H9 (cell line): ENCODE measurements around the gene VASP. TPM values are rescaled to one million over a fixed set of nuclear protein-coding genes. Genes with fewer than 3 reads are reported as not detected.

Experiments
- DNase-seq: peaks from one replicate; pipeline ENCODE4 v3.0.0-alpha.2; 2017
- H2AFZ ChIP-seq: one replicate; pipeline ENCODE4 v1.6.1; 2013; ENCODE audit warnings: mild to moderate bottlenecking, low read length, control low read depth, moderate library complexity
- H2AK5ac ChIP-seq: 2 replicates; pipeline ENCODE4 v1.6.1; 2013; ENCODE audit warnings: low read length, control low read depth, mixed read lengths; ENCODE audit not compliant: insufficient read length
- H2BK120ac ChIP-seq: one replicate; pipeline ENCODE4 v1.6.1; 2013; ENCODE audit warnings: low read depth, mild to moderate bottlenecking, low read length, control low read depth, inconsistent platforms; ENCODE audit not compliant: poor library complexity, severe bottlenecking
- H2BK12ac ChIP-seq: 2 replicates; pipeline ENCODE4 v1.6.1; 2013; ENCODE audit warnings: low read length, control low read depth, mixed read lengths, low read depth; ENCODE audit not compliant: insufficient read length
- H2BK15ac ChIP-seq: 2 replicates; pipeline ENCODE4 v1.6.1; 2013; ENCODE audit warnings: low read depth, low read length, control low read depth
- H2BK20ac ChIP-seq: one replicate; pipeline ENCODE4 v1.6.1; 2013; ENCODE audit warnings: low read depth, mild to moderate bottlenecking, low read length, control low read depth, inconsistent platforms; ENCODE audit not compliant: poor library complexity, severe bottlenecking
- H2BK5ac ChIP-seq: 2 replicates; pipeline ENCODE4 v1.6.1; 2013; ENCODE audit warnings: low read length, control low read depth, mixed read lengths; ENCODE audit not compliant: insufficient read length
- H3K14ac ChIP-seq: 2 replicates; pipeline ENCODE4 v1.6.1; 2013; ENCODE audit warnings: low read length, control low read depth; ENCODE audit not compliant: insufficient read depth
- H3K18ac ChIP-seq: 2 replicates; pipeline ENCODE4 v1.6.1; 2013; ENCODE audit warnings: low read depth, mild to moderate bottlenecking, mixed read lengths, low read length, control low read depth; ENCODE audit not compliant: insufficient read length
- H3K23ac ChIP-seq: 2 replicates; pipeline ENCODE4 v1.6.1; 2013; ENCODE audit warnings: low read length, control low read depth, mixed read lengths, low read depth; ENCODE audit not compliant: insufficient read length
- H3K23me2 ChIP-seq: 2 replicates; pipeline ENCODE4 v1.6.1; 2013; ENCODE audit warnings: low read depth, mild to moderate bottlenecking, mixed read lengths, low read length, control low read depth; ENCODE audit not compliant: insufficient read length, poor library complexity, severe bottlenecking
- H3K27ac ChIP-seq: 2 replicates; pipeline ENCODE4 v1.5.1; 2013; ENCODE audit warnings: low read length, control low read depth, mixed read lengths, low read depth; ENCODE audit not compliant: insufficient read length
- H3K27me3 ChIP-seq: 2 replicates; pipeline ENCODE4 v1.6.1; 2013; ENCODE audit warnings: low read length, control low read depth, inconsistent platforms; ENCODE audit not compliant: insufficient read depth
- H3K4ac ChIP-seq: 2 replicates; pipeline ENCODE4 v1.6.1; 2013; ENCODE audit warnings: low read depth, mild to moderate bottlenecking, control low read depth, inconsistent platforms, low read length, moderate library complexity
- H3K4me1 ChIP-seq: 2 replicates; pipeline ENCODE4 v1.6.1; 2013; ENCODE audit warnings: low read length, control low read depth, inconsistent platforms; ENCODE audit not compliant: insufficient read depth
- H3K4me2 ChIP-seq: 2 replicates; pipeline ENCODE4 v1.6.1; 2013; ENCODE audit warnings: low read length, control low read depth, mixed read lengths; ENCODE audit not compliant: insufficient read length, insufficient read depth
- H3K56ac ChIP-seq: 2 replicates; pipeline ENCODE4 v1.6.1; 2013; ENCODE audit warnings: low read depth, mild to moderate bottlenecking, mixed read lengths, low read length, control low read depth; ENCODE audit not compliant: insufficient read length
- H3K79me1 ChIP-seq: 2 replicates; pipeline ENCODE4 v1.6.1; 2013; ENCODE audit warnings: low read depth, mild to moderate bottlenecking, moderate library complexity, low read length, control low read depth, inconsistent platforms; ENCODE audit not compliant: insufficient read depth, poor library complexity, severe bottlenecking
- H3K79me2 ChIP-seq: 2 replicates; pipeline ENCODE4 v1.6.1; 2013; ENCODE audit warnings: low read length, control low read depth, inconsistent platforms; ENCODE audit not compliant: insufficient read depth
- H3K9ac ChIP-seq: 2 replicates; pipeline ENCODE4 v1.6.1; 2013; ENCODE audit warnings: low read length, control low read depth, mixed read lengths; ENCODE audit not compliant: insufficient read length; ENCODE audit errors: extremely low read depth
- H3K9me3 ChIP-seq: one replicate; pipeline ENCODE4 v1.6.1; 2013; ENCODE audit warnings: low read depth, low read length, inconsistent platforms; ENCODE audit not compliant: control insufficient read depth
- H3T11ph ChIP-seq: one replicate; pipeline ENCODE4 v1.6.1; 2013; ENCODE audit warnings: mild to moderate bottlenecking, low read length, control low read depth, inconsistent platforms
- H4K20me1 ChIP-seq: one replicate; pipeline ENCODE4 v1.6.1; 2013; ENCODE audit not compliant: control insufficient read depth, insufficient read length, insufficient read depth
- H4K5ac ChIP-seq: 2 replicates; pipeline ENCODE4 v1.6.1; 2013; ENCODE audit warnings: low read depth, mild to moderate bottlenecking, mixed read lengths, low read length, control low read depth; ENCODE audit not compliant: insufficient read length
- H4K8ac ChIP-seq: replicated peaks from 2 replicates; pipeline ENCODE4 v1.6.1; 2013; ENCODE audit warnings: low read length, control low read depth, mixed read lengths, low read depth; ENCODE audit not compliant: insufficient read length
- H4K91ac ChIP-seq: 2 replicates; pipeline ENCODE4 v1.6.1; 2013; ENCODE audit warnings: low read depth, mild to moderate bottlenecking, moderate library complexity, mixed read lengths, low read length, control low read depth; ENCODE audit not compliant: insufficient read length
- H3K27ac Mint-ChIP-seq, 3 experiments: 2 replicates in 2 of 3; 3 replicates in 1 of 3; pipeline ENCODE4 v1.8.0; 2020 to 2021; ENCODE audit warnings: mixed read lengths in 3 of 3, mild to moderate bottlenecking in 1 of 3, moderate library complexity in 1 of 3
- H3K27me3 Mint-ChIP-seq: 2 replicates; pipeline ENCODE4 v1.8.0; 2021; ENCODE audit warnings: low read depth, mild to moderate bottlenecking, moderate library complexity, mixed read lengths
- H3K36me3 Mint-ChIP-seq, 3 experiments: 2 replicates in 2 of 3; 3 replicates in 1 of 3; pipeline ENCODE4 v1.8.0; 2020 to 2021; ENCODE audit warnings: low read depth in 3 of 3, mixed read lengths in 3 of 3; ENCODE audit not compliant: insufficient read depth in 1 of 3
- H3K4me1 Mint-ChIP-seq, 2 experiments: 2 replicates each; pipeline ENCODE4 v1.8.0; 2020; ENCODE audit warnings: mixed read lengths in 2 of 2
- H3K4me3 Mint-ChIP-seq, 2 experiments: 2 replicates in 1 of 2; 3 replicates in 1 of 2; pipeline ENCODE4 v1.8.0; 2020 to 2021; ENCODE audit warnings: mild to moderate bottlenecking in 2 of 2, mixed read lengths in 2 of 2, moderate library complexity in 1 of 2
- H3K9me3 Mint-ChIP-seq, 2 experiments: 2 replicates in 1 of 2; 3 replicates in 1 of 2; pipeline ENCODE4 v1.8.0; 2020; ENCODE audit warnings: mild to moderate bottlenecking in 2 of 2, mixed read lengths in 2 of 2, moderate library complexity in 1 of 2
- CTCF ChIP-seq: fragments of 200-600 bp; sonication (generic); conservative IDR thresholded peaks from 3 replicates; pipeline ENCODE4 v1.8.0; 2021; ENCODE audit warnings: antibody characterized with exemption, mild to moderate bottlenecking
- WGBS: extraction: QIAGEN DNeasy Blood & Tissue Kit; methylation state at CpG from one replicate; pipeline ENCODE4 v1.1.7; 2013; ENCODE audit warnings: missing lambda C conversion rate, low lambda C conversion rate, mixed read lengths; ENCODE audit not compliant: insufficient read length; ENCODE audit errors: extremely low coverage; 5-methylcytosine and 5-hydroxymethylcytosine counted together
- total RNA-seq: library from RNA; stranded (reverse); gene quantifications from 2 replicates; pipeline ENCODE4 v1.2.1, GENCODE V29; 2021

The VASP gene
- total RNA-seq, 1 experiment from 2014 or later: 157 TPM

GRCh38 chr19:45526971-45527370, 19.7 kb downstream of the VASP start:
- Histone ChIP-seq H3K9ac (no peak overlapping the region), H3K4ac (no peak overlapping the region), H2BK120ac (no peak overlapping the region), H3K14ac (no peak overlapping the region), H3K79me2 (no peaks in the 10 kb centered on the region), H4K91ac (no peak overlapping the region), H4K20me1 (no peaks in the 10 kb centered on the region), H3K18ac (no peak overlapping the region), H4K8ac (no peak overlapping the region), H3K23ac (no peak overlapping the region), H4K5ac (no peak overlapping the region), H3K23me2 (peaks cover 15% of the 10 kb centered on the region), H2BK15ac (no peak overlapping the region), H3K27me3 (peaks cover 3% of the 10 kb centered on the region; the same call in 1 of the 2 replicates), H3K4me1 (no peaks in the 10 kb centered on the region), H3K27ac (no peak overlapping the region), H3K56ac (no peak overlapping the region), H2BK5ac (no peak overlapping the region), H3K4me2 (no peak overlapping the region), H3T11ph (no peak overlapping the region), H2AK5ac (no peak overlapping the region), H2BK12ac (no peak overlapping the region), H3K9me3 (no peaks in the 10 kb centered on the region), H2AFZ (no peak overlapping the region), H3K79me1 (no peaks in the 10 kb centered on the region), H2BK20ac (no peak overlapping the region)
- no peak overlapping the region for H3K27ac Mint-ChIP-seq
- peaks cover 19 to 25% of the 10 kb centered on the region in 2 experiments for H3K4me1 Mint-ChIP-seq
- peaks cover 26 to 53% (median 36%) of the 10 kb centered on the region in 3 experiments for H3K36me3 Mint-ChIP-seq
- H3K4me3 Mint-ChIP-seq: no peak overlapping the region
- no peak for TF ChIP-seq CTCF
- H3K9me3 Mint-ChIP-seq: peaks cover 6 to 8% of the 10 kb centered on the region in 2 experiments
- no CpG with 5 or more reads among the region's 4 CpGs for WGBS
- peaks cover 19% of the 10 kb centered on the region for H3K27me3 Mint-ChIP-seq
- DNase-seq: no peak
